Endometrial microvascular endothelial cells (primary cell): ENCODE data around the gene UBE2F. TPM values are rescaled to one million over a fixed set of nuclear protein-coding genes. Genes with fewer than 3 reads are reported as not detected.
"Not testable (repeated sequence)": the region's sequence is repeated elsewhere in the genome, so short reads cannot be mapped to it uniquely, and the experiment has no call there.

Experiments
- in situ Hi-C: cut with HindIII; loops from 2 replicates; pipeline ENCODE4 v1.10.0; 2017; ENCODE audit warnings: low sequenced_read_pairs, low pct_unique_long_range_greater_than_20kb; ENCODE audit errors: inconsistent ontology term
- total RNA-seq: library from RNA; depleted of rRNA; stranded (reverse); fragments of >200 nt; gene quantifications from one replicate; pipeline ENCODE4 v1.2.3, GENCODE V29; 2015; ENCODE audit errors: inconsistent ontology term

Gene UBE2F
- total RNA-seq, 1 donor from 2014 or later = 70.3 TPM

DNA sequence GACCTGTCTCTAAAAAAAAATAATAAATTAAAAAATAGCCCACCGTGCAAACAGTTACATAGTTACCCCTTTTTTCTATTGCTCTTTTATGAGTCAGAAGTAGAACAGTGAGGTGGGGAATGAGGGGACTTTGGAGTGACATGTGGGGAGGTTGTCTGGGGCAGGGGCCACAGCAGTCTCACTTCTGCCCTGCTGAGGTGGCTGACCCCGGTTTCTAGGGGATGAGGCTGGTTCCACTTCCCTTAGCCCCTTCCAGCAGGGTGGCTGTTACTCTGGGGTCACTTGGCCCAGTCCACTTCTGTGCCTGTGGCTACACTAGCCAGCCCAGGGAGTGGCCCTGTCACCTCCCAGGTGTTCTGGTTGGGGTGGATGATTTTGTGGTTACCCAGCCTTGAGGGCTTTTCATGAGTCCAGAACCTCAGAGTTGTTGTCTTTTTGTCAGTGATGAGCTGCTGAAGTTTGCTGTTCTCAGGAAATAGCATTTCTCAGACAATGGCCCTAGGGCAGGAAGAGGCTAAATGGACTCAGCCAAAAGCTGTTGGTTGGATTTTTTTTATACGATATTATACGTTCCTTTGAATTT, 66.0 kb downstream of the UBE2F start:
- in situ Hi-C loops = no loop called here

DNA sequence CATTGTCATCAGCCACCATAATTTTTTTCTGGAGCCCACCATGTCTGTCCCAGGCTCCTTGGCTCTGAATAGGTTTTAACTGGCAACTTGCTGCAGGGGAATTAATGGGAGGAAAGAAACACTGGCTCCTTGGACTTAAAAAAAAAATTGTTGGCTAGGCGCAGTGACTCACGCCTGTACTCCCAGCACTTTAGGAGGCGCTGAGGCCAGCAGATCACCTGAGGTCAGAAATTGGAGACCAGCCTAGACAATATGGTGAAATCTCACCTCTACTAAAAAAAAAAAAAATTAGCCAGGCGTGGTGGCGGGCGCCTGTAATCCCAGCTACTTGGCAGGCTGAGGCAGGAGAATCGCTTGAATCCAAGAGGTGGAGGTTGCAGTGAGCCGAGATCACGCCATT, 67.2 kb downstream of the UBE2F start:
- in situ Hi-C loops = not testable (repeated sequence)

GRCh38 chr2:238038203-238038602, 71.4 kb downstream of the UBE2F start:
- in situ Hi-C loops = no loop called here

GRCh38 chr2:238039151-238039550, 72.3 kb downstream of the UBE2F start:
- in situ Hi-C loops = no loop called here

GRCh38 chr2:238039985-238040384, 73.2 kb downstream of the UBE2F start:
- in situ Hi-C loops = no loop called here

DNA sequence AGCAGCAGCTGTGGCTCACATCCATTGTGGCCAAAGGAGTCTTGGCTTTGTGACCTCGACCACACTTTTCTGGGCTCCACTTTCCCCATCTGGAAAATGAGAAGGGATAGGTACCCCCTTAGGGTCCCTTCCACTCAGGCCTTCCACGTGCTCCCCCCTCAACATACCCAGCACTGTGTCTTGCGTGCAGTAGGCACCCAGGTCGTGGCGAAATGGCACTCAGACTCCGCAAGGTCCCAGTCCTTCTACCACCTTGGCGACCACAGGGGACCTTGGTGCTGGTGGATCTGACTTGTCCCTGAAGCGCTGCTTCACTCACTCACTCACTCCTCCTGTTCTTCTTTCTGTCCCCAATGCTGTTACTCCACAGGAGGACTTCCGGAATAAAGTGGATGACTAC, 74.1 kb downstream of the UBE2F start:
- in situ Hi-C loops = no loop called here

DNA sequence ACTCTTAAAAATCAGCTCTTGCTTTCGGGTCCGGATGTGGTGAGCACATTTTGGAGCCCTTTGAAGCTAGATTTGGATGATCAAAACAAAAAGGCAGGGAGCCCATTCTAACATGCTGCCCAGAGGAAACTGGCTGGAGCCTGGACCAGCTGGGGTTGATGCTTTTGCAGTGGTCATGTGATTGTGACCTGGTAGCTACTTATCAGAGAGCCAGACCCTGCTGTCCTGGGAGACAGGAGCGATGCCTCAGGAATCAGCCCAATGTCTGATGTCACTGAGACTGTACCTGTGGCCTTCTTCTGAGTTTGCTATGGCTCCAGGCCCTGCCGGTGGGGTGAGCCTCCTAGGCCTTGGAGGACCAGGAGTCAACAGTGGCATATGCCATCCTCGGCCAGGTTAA, 75.3 kb downstream of the UBE2F start:
- in situ Hi-C loops = no loop called here

DNA sequence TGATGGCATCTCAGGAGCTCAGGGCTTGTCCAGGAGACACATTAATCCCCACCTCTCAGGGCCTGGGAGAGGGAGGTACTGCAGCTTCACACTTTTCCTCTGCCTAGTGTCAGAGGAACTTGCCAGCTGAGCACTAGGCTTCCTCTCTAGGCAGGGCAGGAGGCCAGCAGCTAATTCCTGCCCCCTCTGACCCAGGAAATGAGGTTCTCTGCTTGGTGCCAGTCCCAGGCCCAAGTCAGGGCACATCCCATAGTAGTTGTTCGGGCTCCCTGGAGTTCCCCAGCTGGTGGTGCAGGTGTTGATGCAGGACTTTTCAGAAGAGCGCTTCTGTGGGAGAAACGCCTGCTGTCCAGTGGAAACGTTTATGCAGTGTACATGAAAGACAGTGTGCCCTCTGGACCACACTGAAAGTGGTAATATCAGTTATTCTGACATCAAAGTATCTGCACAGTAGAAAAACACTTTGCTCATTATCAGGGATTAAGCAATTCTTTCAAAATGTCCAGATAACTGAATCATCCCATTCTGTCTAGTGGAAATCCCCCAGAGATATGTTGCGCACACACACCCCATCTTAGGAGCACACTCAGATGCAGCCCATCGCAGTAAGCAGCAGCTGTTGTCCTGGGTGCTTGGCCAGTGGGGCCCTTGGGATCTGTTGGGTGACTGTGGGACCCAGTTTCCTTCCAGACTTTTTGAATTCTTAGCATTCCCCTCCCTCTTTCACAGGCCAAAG, 76.2 kb downstream of the UBE2F start:
- in situ Hi-C loops = no loop called here

- in situ Hi-C loops = no loop called here
These were observed 77.0 kb downstream of the UBE2F start for GRCh38 chr2:238043851-238044250.

- in situ Hi-C loops = no loop called here
These were observed 78.8 kb downstream of the UBE2F start for GRCh38 chr2:238045575-238045974.

DNA sequence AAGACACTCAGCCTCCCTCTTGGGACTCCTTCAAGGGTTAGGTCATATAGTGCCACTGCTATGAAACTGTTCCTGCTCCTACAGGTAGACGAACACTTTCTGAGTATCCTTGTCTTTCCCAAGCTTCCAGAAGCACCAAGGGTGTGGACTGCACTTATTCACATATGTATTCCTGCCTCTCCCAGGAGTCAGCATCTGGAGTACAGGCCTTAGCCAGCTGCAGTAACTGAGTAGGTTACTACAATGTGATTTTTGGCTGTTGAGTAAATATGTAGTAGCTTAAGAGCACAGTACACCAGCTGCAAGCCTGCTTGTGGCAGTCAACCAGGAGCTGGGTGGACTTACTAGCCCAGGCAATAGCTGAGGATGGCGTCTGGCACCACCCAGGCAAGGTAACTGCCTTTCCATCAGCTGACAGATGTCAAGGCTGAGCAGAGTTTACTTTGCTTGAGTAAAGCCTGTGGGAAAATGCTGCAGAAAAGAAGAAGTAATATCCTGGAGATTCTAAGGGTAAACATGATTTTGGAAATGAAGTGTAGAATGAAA, 80.0 kb downstream of the UBE2F start:
- in situ Hi-C loops = no loop called here

DNA sequence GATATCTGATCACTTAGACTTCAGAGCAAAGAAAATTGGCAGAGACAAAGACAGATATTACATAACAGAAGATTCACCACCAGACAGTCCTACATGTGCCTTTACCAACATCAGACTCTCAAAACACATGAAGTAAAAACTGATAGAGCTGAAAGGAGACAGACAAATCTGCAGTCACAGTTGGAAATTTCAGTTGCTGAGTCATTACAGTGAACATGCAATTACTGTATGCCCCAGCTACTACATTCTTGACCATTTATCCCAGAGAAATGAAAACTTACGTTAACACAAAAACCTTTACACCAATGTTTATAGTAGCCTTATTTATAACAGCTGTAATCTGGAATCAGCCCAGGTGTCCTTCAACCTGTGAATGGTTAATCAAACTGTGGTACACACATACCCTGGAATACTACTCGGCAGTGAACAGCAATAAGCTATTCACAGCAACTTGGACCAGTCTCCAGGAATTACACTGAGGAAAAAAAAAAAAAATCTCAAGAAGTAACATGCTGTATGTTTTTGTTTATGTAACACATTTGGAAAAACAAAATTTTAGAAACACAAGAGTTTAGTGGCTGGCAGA, 86.5 kb downstream of the UBE2F start:
- in situ Hi-C loops = no loop called here

DNA sequence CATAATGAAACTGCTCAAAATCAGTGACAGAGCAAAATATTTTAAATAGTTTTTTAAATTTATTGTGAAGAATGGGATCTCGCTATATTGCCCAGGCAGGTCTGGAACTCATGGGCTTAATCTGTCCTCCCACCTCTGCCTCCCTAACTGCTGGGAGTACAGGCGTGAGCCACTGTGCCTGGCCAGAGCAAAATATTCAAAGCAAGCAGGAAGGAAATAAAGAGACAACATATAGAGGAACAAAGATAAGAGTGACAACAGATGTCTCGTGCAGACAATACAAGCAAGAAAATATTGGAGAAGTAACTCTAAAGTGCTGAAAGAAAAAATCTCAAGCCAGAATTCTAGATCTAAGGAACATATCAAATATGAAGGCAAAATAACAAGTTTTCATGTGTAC, 89.0 kb downstream of the UBE2F start:
- in situ Hi-C loops = no loop called here

DNA sequence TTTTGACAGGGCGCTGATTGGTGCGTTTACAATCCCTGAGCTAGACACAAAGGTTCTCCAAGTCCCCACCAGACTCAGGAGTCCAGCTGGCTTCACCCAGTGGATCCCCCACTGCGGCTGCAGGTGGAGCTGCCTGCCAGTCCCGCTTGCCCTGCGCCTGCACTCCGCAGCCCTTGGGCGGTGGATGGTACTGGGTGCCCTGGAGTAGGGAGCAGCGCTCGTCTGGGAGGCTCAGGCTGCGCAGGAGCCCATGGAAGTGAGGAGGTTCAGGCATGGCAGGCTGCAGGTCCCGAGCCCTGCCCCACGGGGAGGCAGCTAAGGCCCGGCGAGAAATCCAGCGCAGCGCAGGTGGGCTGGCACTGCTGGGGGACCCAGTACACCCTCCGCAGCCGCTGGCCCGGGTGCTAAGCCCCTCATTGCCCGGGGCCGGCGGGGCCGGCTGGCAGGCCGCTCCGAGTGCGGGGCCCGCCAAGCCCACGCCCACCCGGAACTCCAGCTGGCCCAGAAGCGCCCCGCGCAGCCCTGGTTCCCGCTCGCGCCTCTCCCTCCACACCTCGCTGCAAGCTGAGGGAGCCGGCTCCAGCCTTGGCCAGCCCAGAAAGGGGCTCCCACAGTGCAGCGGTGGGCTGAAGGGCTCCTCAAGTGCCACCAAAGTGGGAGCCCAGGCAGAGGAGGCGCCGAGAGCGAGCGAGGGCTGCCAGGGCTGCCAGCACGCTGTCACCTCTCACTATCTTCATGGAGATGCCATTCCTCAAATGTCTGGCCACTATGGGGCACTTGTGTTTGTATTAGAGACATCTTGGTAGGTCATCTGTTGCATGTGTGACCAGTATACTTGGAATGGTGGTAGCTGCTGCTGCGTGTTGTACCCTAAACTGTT, 91.1 kb downstream of the UBE2F start:
- in situ Hi-C loops = not testable (repeated sequence)

- in situ Hi-C loops = no loop called here
These were observed 92.7 kb downstream of the UBE2F start for GRCh38 chr2:238059505-238059904.

GRCh38 chr2:238060096-238060541, 93.3 kb downstream of the UBE2F start:
- in situ Hi-C loops = no loop called here

GRCh38 chr2:238060542-238061314, 93.9 kb downstream of the UBE2F start, which contains the start of gene SCLY:
Gene SCLY (plus strand): TSS chr2:238061001. CDS start chr2:238061055, 54 bp downstream.
- in situ Hi-C loops = no loop called here
